Sigmoid colon (tissue), 7 donors: ENCODE results near the gene THBS4. TPM values are rescaled to one million over a fixed set of nuclear protein-coding genes. Genes with fewer than 3 reads are reported as not detected.

Experiments
- DNase-seq: peaks from one replicate; pipeline ENCODE4 v3.0.0-alpha.2; 2019
- H3K27ac ChIP-seq, 4 donors: fragments of 200-600 bp; sonication (generic); one replicate each; pipeline ENCODE4 v1.5.1; 2016 to 2019; ENCODE audit warnings: mild to moderate bottlenecking in 1 of 4
- H3K27me3 ChIP-seq, 3 donors: fragments of 200-600 bp; sonication (generic); one replicate each; pipeline ENCODE4 v1.5.1; 2019; ENCODE audit warnings: mild to moderate bottlenecking in 1 of 3
- H3K36me3 ChIP-seq, 4 donors: fragments of 200-600 bp; sonication (generic); one replicate each; pipeline ENCODE4 v1.5.1; 2016 to 2019
- H3K4me1 ChIP-seq, 4 donors: fragments of 200-600 bp; sonication (generic); one replicate each; pipeline ENCODE4 v1.5.1; 2017 to 2019
- H3K4me3 ChIP-seq, 4 donors: fragments of 200-600 bp; sonication (generic); one replicate each; pipeline ENCODE4 v1.5.1; 2017 to 2019; ENCODE audit warnings: mild to moderate bottlenecking in 2 of 4, moderate library complexity in 1 of 4
- H3K9me3 ChIP-seq, 4 donors: fragments of 200-600 bp in 3 of 4; sonication (generic) in 3 of 4; one replicate each; pipeline versions ENCODE4 v1.5.1 to v1.6.1; 2013 to 2019
- CTCF ChIP-seq, 4 experiments: fragments of 450-650 bp in 3 of 4; fragments of 200-600 bp in 1 of 4; IDR thresholded peaks; one replicate each; pipeline ENCODE4 v1.5.1; 2016 to 2019; ENCODE audit warnings: antibody characterized with exemption in 4 of 4, mild to moderate bottlenecking in 3 of 4, moderate library complexity in 2 of 4
- EP300 ChIP-seq, 4 donors: sonication (generic); formaldehyde crosslinking; IDR thresholded peaks; one replicate each; pipeline ENCODE4 v1.6.1; 2017; ENCODE audit warnings: antibody characterized with exemption in 4 of 4
- POLR2A ChIP-seq, 2 donors: fragments of 450-650 bp; IDR thresholded peaks; one replicate each; pipeline ENCODE4 v1.6.1; 2016; ENCODE audit warnings: antibody characterized with exemption in 2 of 2, mild to moderate bottlenecking in 2 of 2, moderate library complexity in 2 of 2
- POLR2AphosphoS5 ChIP-seq, 4 donors: sonication (generic); formaldehyde crosslinking; IDR thresholded peaks; one replicate each; pipeline ENCODE4 v1.6.1; 2017; ENCODE audit warnings: antibody characterized with exemption in 4 of 4
- WGBS, 2 donors: extraction: QIAGEN DNeasy Blood & Tissue Kit; methylation state at CpG; one replicate each; pipeline ENCODE4 v1.1.7; 2013; 5-methylcytosine and 5-hydroxymethylcytosine counted together
- intact Hi-C: fragments of 100-400 bp; cut with DNase I; formaldehyde crosslinking; loops from one replicate; pipeline ENCODE4 v1.15.1; 2023
- polyA plus RNA-seq, 3 donors: library from polyadenylated mRNA; stranded (reverse); fragments of 200-250 nt; gene quantifications; one replicate each; pipeline ENCODE4 v1.2.3, GENCODE V29; 2013
- total RNA-seq, 4 donors: library from RNA; depleted of rRNA; stranded (reverse); fragments of >200 nt; gene quantifications; one replicate each; pipeline ENCODE4 v1.1.0, GENCODE V29; 2016
- donor health status: healthy with polysubstance abuse.
- donor health status: Bipolar disorder and iron deficiency.
- donor health status: healthy.

The THBS4 gene
- total and polyA plus RNA-seq, 7 donors: 3.8 to 585 (median 62.1) TPM; not detected in 1

GRCh38 chr5:80094236-80094738 lies 59.1 kb downstream of the THBS4 start:
- DNase-seq: no peak
- Histone ChIP-seq H3K27me3 (no peaks in the 10 kb centered on the region), H3K4me1 (peaks cover 0 to 14% (median 2%) of the 10 kb centered on the region in 4 donors), H3K27ac (peak overlapping the region in 1 of 4 donors; percentile 42), H3K36me3 (no peaks in the 10 kb centered on the region), H3K4me3 (no peak overlapping the region), H3K9me3 (no peaks in the 10 kb centered on the region)
- no peak for TF ChIP-seq POLR2AphosphoS5 (IDR thresholded peaks at IDR 0.05)
- no peak for TF ChIP-seq CTCF (IDR thresholded peaks at IDR 0.05)
- TF ChIP-seq POLR2A (IDR thresholded peaks at IDR 0.05): no peak
- no peak for TF ChIP-seq EP300 (IDR thresholded peaks at IDR 0.05)
- 61 to 77% methylated on average over 5 of the region's 5 CpGs for WGBS, 2 donors
- intact Hi-C loops: loop anchor here (5.0 kb wide), 3 partner anchors 48 to 313 kb away; partner anchors contain the start of genes SERINC5 and ZFYVE16

- TF ChIP-seq POLR2AphosphoS5 (IDR thresholded peaks at IDR 0.05) (no peak), POLR2A (IDR thresholded peaks at IDR 0.05) (no peak)
- 92 to 94% methylated on average over 10 of the region's 10 CpGs for WGBS, 2 donors
- intact Hi-C loops: no loop called here
Measured at GRCh38 chr5:80097451-80097850, 62.3 kb downstream of the THBS4 start.

DNA sequence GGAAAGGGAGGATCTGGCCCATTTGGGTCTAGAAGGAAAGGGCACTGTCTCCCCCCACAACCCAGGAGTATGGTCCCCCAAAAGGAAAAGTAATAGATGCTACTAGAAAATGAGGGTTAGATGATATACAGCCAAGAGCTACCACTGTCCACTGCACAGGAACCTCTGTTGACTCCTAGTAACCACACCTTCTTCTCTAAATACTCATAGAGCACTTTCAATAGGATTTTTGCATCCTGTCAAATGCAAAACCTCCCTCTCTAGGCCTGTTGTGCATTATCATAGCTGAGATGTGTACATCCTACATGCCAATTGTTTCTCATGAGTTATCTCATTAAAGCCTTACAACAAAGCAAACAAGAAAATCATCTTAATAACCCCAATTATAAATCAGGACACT lies 66.8 kb downstream of the THBS4 start:
- Histone ChIP-seq H3K9me3 (no peaks in the 10 kb centered on the region), H3K27ac (no peak overlapping the region), H3K27me3 (no peaks in the 10 kb centered on the region), H3K36me3 (no peaks in the 10 kb centered on the region), H3K4me3 (no peak overlapping the region), H3K4me1 (no peaks in the 10 kb centered on the region)
- DNase-seq: no peak
- no peak for TF ChIP-seq POLR2A (IDR thresholded peaks at IDR 0.05)
- TF ChIP-seq POLR2AphosphoS5 (IDR thresholded peaks at IDR 0.05): no peak
- no peak for TF ChIP-seq EP300 (IDR thresholded peaks at IDR 0.05)
- TF ChIP-seq CTCF (IDR thresholded peaks at IDR 0.05): no peak
- intact Hi-C loops: no loop called here

More at GRCh38 chr5:80097451-80097850, 62.3 kb downstream of the THBS4 start:
- Histone ChIP-seq H3K36me3 (no peaks in the 10 kb centered on the region), H3K9me3 (no peaks in the 10 kb centered on the region), H3K27ac (no peak overlapping the region), H3K27me3 (no peaks in the 10 kb centered on the region), H3K4me1 (peaks cover 0 to 14% (median 0%) of the 10 kb centered on the region in 4 donors), H3K4me3 (no peak overlapping the region)
- DNase-seq: no peak

DNA sequence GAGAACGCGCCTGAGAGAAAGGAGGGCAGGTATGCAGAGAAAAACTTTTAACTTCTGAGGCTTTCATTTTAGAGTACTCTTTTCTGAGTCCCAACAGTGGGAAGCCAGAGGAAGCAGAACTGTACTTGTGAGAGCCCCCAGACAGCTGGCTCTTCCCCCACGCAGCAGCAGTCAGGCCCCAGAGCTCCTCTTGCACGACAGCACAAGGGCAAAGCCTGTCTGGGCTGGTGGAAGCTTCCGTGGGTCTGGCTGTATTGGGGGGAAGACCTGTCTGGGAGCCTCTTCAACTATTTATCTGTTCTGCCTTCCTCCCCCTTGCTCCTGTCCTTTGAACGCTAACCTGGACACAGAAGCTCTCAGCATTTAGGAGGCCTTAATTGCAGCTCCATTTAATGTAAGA lies 68.2 kb downstream of the THBS4 start:
- H3K27ac ChIP-seq: no peak overlapping the region

More for the DNA sequence above, 68.2 kb downstream of the THBS4 start:
- H3K4me3 ChIP-seq: no peak overlapping the region
- H3K9me3 ChIP-seq: no peaks in the 10 kb centered on the region
- 73 to 94% methylated on average over 6 of the region's 6 CpGs for WGBS, 2 donors
- no peaks in the 10 kb centered on the region for H3K4me1 ChIP-seq
- no peaks in the 10 kb centered on the region for H3K27me3 ChIP-seq
- DNase-seq: no peak
- intact Hi-C loops: no loop called here
- TF ChIP-seq EP300 (IDR thresholded peaks at IDR 0.05) (no peak), POLR2A (IDR thresholded peaks at IDR 0.05) (no peak), CTCF (IDR thresholded peaks at IDR 0.05) (no peak), POLR2AphosphoS5 (IDR thresholded peaks at IDR 0.05) (no peak)
- no peaks in the 10 kb centered on the region for H3K36me3 ChIP-seq
